ENCODE measurements around the gene TMEM273. TPM values are rescaled to one million over a fixed set of nuclear protein-coding genes. Genes with fewer than 3 reads are reported as not detected.
A peak's percentile ranks its signal among the peaks of the same experiment; 100 is the strongest.

Gene TMEM273, protein sequence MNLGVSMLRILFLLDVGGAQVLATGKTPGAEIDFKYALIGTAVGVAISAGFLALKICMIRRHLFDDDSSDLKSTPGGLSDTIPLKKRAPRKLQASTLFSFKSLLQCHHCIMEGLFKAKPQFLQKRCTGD
- total RNA-seq (1 to 10 TPM in 4 of 6 donors, under 1 TPM in 2; 0.91 to 7.5 (median 1.6) TPM), polyA plus RNA-seq (1 to 10 TPM; 4.0 to 5.5 TPM)

GRCh38 chr10:49187950-49188761 lies at the start of gene TMEM273:
Gene TMEM273, minus strand, starts transcription at chr10:49188391. Its CDS starts 55 bp downstream, at chr10:49188336.
- DNase-seq (peak in 1 of 6 donors; percentile 59), ATAC-seq (peak in 3 of 4 donors; percentile 55 to 85 (median 85)), FAIRE-seq (no peak)
- intact Hi-C loops (cut with DNase I): no loop called here
- Histone ChIP-seq H3K27ac (peak within 1 kb of the TSS in 2 of 4 donors; percentile 11 to 46), H3K4me3 (peak within 1 kb of the TSS in 1 of 4 donors; percentile 22), H3K27me3 (no peaks in the 10 kb centered on the region), H3K36me3 (no peaks in the 10 kb centered on the region), H3K4me1 (no peaks in the 10 kb centered on the region), H3K9me3 (no peaks in the 10 kb centered on the region)
- 55 to 59% methylated on average over 9 of the region's 9 CpGs for WGBS, 2 donors
- TF ChIP-seq CTCF (IDR thresholded peaks at IDR 0.05): no peak

DNA sequence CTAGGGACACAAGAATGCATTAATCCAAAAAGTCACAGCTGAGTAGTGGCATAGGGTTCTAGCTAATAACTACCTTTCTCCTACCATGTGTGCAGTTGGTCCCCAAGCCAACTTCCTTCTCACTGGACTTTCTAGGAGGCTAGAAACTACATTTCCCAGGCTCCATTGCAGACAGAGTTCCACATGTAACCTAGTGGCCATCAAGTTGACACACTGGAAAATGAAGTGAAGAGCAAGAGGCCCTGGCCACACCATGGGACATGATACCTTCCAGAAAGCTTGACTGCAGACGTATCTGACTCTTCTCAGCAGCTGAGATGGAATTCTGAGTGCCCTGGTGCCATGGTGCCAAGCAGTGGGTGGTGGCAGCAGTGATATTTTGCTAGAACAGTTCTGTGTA lies 49.8 kb upstream of the TMEM273 start:
- DNase-seq (no peak), ATAC-seq (no peak), FAIRE-seq (no peak)
- intact Hi-C loops (cut with DNase I): no loop called here
- Histone ChIP-seq H3K36me3 (no peaks in the 10 kb centered on the region), H3K27ac (no peak overlapping the region), H3K9me3 (no peaks in the 10 kb centered on the region), H3K27me3 (no peaks in the 10 kb centered on the region), H3K4me1 (peaks cover 0 to 3% (median 0%) of the 10 kb centered on the region in 3 donors), H3K4me3 (no peak overlapping the region)
- WGBS, 2 donors: 63 to 75% methylated on average over 1 of the region's 1 CpG
- TF ChIP-seq CTCF (IDR thresholded peaks at IDR 0.05): no peak

GRCh38 chr10:49235392-49235791 lies 47.2 kb upstream of the TMEM273 start:
- FAIRE-seq: no peak
- ATAC-seq: no peak
- intact Hi-C loops (cut with DNase I): no loop called here
- Histone ChIP-seq H3K4me1 (no peaks in the 10 kb centered on the region), H3K9me3 (no peaks in the 10 kb centered on the region), H3K4me3 (no peak overlapping the region), H3K36me3 (no peaks in the 10 kb centered on the region), H3K27me3 (no peaks in the 10 kb centered on the region), H3K27ac (no peak overlapping the region)
- no peak for TF ChIP-seq CTCF (IDR thresholded peaks at IDR 0.05)
- no peak for DNase-seq

- no peak for TF ChIP-seq CTCF (IDR thresholded peaks at IDR 0.05)
- FAIRE-seq (no peak), DNase-seq (no peak), ATAC-seq (no peak)
- no peaks in the 10 kb centered on the region for H3K36me3 ChIP-seq
- H3K27me3 ChIP-seq: no peaks in the 10 kb centered on the region
- no peak overlapping the region for H3K27ac ChIP-seq
- 45 to 55% methylated on average over 5 of the region's 5 CpGs for WGBS, 2 donors
- no peaks in the 10 kb centered on the region for H3K9me3 ChIP-seq
- no peaks in the 10 kb centered on the region for H3K4me1 ChIP-seq
- intact Hi-C loops (cut with DNase I): no loop called here
- no peak overlapping the region for H3K4me3 ChIP-seq
Observed at GRCh38 chr10:49231086-49231820, 43.1 kb upstream of the TMEM273 start.

All from pancreas (tissue), 10 donors.